UCSD-AML1 (cell line): Measurements from ENCODE around the gene CERS5.

Experiments
- DNase-seq: peaks from one replicate; lab custom pipeline; 2025; ENCODE audit not compliant: unreplicated experiment; lab: John Stamatoyannopoulos, UW

CERS5 gene

DNA sequence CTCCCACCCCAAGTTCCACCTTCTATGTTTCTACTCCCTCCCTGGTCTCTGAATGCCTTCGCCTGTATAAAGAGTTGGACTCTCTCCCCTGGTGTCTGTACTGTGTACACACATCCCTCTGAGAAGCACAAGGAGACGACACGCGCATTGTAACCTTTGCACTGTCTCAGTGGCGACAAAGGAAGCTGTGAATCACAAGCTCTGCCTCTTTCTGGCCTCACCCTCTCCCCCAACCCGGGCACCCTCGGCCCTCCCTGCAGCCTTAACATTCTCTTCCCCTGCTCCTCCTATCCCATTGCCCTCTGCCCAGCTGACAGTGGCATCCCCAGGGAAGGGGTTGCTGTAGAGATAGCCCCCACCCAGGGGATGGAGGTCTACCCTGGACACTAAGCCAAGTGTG, 84.5 kb downstream of the CERS5 start:
- DNase-seq: no peak

DNA sequence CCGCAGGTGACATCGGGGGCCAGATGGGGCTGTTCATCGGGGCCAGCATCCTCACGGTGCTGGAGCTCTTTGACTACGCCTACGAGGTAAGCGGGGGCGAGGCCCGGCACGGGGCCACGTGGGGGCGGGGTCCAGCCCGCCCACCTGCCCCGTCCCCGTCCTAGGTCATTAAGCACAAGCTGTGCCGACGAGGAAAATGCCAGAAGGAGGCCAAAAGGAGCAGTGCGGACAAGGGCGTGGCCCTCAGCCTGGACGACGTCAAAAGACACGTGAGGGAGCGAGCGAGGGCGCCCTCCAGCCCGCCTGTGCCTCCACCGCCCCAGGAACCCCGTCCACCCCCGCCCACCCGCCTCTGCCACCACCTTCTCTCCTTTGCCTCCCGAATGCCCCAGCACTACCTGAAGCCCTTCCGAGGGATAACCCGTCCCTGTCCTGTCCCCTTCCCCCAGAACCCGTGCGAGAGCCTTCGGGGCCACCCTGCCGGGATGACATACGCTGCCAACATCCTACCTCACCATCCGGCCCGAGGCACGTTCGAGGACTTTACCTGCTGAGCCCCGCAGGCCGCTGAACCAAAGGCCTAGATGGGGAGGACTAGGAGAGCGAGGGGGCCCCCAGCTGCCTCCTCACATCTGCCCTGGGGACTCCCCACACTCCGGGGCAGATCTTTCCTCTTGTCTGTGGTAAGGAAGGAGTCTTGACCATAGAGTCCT, 85.9 kb downstream of the CERS5 start:
- no peak for DNase-seq

GRCh38 chr12:50079771-50080170, 87.4 kb downstream of the CERS5 start:
- no peak for DNase-seq
